Ovary (tissue), 3 donors: ENCODE measurements around the gene NUCB1.

ENCODE experiments used
- EP300 ChIP-seq: sonication (generic); formaldehyde crosslinking; IDR thresholded peaks from one replicate; pipeline ENCODE4 v1.6.1; 2017; ENCODE audit warnings: antibody characterized with exemption
- POLR2A ChIP-seq: fragments of 450-650 bp; IDR thresholded peaks from one replicate; pipeline ENCODE4 v1.6.1; 2017; ENCODE audit warnings: antibody characterized with exemption, mild to moderate bottlenecking, moderate library complexity
- TF ChIP-seq, protein P1 (sequence below), 3 donors: fragments of 450-650 bp in 2 of 3; fragments of 200-600 bp in 1 of 3; IDR thresholded peaks; one replicate each; pipeline versions ENCODE4 v1.5.1 to v1.8.0; 2016 to 2022; ENCODE audit warnings: antibody characterized with exemption in 3 of 3, mild to moderate bottlenecking in 1 of 3
- donor health status: DM: no; HTN: no; CAD: no.

DNA sequence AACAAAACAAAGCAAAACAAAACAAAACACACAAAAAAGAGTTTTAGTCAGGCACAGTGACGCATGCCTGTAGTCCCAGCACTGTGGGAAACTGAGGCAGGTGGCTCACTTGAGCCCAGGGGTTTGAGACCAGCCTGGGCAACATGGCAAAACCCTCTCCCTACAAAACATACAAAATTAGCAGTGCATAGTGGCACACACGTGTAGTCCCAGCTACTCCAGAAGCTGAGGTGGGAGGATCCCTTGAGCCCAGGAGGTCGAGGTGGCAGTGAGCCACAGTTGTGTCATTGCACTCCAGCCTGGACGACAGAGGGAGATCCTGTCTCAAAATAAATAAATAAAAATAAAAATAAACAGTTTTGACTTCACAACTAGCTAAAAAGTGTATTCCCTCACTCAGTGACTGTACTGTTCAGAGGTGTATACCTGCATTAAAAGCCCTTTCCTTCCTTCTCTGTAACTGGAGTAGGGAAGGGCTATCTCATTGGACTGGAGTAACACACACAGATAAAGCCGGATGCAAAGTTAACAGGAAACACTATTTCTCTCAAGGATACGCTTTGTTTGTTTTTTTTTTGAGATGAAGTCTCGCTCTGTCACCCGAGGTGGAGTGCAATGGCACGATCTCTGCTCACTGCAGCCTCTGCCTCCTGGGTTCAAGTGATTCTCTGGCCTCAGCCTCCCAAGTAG lies 50.9 kb downstream of the NUCB1 start:
- TF ChIP-seq, protein P1, sequence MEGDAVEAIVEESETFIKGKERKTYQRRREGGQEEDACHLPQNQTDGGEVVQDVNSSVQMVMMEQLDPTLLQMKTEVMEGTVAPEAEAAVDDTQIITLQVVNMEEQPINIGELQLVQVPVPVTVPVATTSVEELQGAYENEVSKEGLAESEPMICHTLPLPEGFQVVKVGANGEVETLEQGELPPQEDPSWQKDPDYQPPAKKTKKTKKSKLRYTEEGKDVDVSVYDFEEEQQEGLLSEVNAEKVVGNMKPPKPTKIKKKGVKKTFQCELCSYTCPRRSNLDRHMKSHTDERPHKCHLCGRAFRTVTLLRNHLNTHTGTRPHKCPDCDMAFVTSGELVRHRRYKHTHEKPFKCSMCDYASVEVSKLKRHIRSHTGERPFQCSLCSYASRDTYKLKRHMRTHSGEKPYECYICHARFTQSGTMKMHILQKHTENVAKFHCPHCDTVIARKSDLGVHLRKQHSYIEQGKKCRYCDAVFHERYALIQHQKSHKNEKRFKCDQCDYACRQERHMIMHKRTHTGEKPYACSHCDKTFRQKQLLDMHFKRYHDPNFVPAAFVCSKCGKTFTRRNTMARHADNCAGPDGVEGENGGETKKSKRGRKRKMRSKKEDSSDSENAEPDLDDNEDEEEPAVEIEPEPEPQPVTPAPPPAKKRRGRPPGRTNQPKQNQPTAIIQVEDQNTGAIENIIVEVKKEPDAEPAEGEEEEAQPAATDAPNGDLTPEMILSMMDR (IDR thresholded peaks at IDR 0.05), result no peak
- TF ChIP-seq POLR2A, result no peak
- no peak for TF ChIP-seq EP300
